Measurements from ENCODE around the gene LRRC56. TPM values are rescaled to one million over a fixed set of nuclear protein-coding genes. Genes with fewer than 3 reads are reported as not detected.
"Not testable (repeated sequence)": the region's sequence is repeated elsewhere in the genome, so short reads cannot be mapped to it uniquely, and the experiment has no call there.

LRRC56 gene
- total RNA-seq, 4 donors from 2014 or later, result 2.3 to 8.4 (median 3.1) TPM

- H3K4me3 ChIP-seq, result no peak overlapping the region
- no peak overlapping the region for H3K27ac ChIP-seq
- no peaks in the 10 kb centered on the region for H3K27me3 ChIP-seq
- no peaks in the 10 kb centered on the region for H3K36me3 ChIP-seq
- intact Hi-C loops (cut with DNase I; ENCODE audit: low total_unique reads) (no loop called here), in situ Hi-C loops (cut with MboI; ENCODE audit: low pct_ligation_motif_present in 1 of 4, low pct_unique_long_range_greater_than_20kb in 1 of 4, low sequenced_read_pairs in 3 of 4) (no loop called here)
- peaks cover 0 to 7% of the 10 kb centered on the region in 2 donors for H3K9me3 ChIP-seq
- TF ChIP-seq POLR2AphosphoS5 (IDR thresholded peaks at IDR 0.05) (no peak), CTCF (IDR thresholded peaks at IDR 0.05) (no peak), EP300 (IDR thresholded peaks at IDR 0.05; ENCODE audit: low read depth) (no peak), POLR2A (IDR thresholded peaks at IDR 0.05) (no peak)
- WGBS, 2 donors (ENCODE audit: low coverage in 1 of 2), result 88 to 100% methylated on average over 5 to 10 of the region's 10 CpGs
- H3K4me1 ChIP-seq, result peaks cover 0 to 12% (median 4%) of the 10 kb centered on the region in 4 donors
- DNase-seq, result no peak
These were observed 22.7 kb upstream of the LRRC56 start for GRCh38 chr11:514606-515005.

DNA sequence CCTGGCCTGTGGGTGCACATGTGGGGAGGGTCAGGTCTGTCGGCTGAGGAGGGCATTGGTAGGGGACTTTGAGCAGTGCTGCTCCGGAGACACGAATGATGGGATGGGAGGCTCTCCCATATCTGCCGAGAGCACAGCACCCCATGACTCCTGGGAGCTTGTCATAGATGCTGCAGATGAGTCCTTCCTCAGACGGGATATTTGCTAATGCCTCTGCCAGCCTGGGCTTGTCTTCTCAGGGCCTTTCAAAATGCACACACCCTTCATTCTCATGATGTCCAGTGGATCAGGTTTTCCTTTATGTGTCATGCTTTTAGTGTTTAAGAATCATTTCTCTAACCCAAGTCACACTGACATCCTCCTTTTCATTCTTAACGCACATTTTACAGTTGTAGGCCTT, 22.2 kb upstream of the LRRC56 start:
- intact Hi-C loops (cut with DNase I; ENCODE audit: low total_unique reads), result no loop called here
- DNase-seq, result no peak
- Histone ChIP-seq H3K4me3 (no peak overlapping the region), H3K27me3 (no peaks in the 10 kb centered on the region), H3K9me3 (peaks cover 0 to 7% of the 10 kb centered on the region in 2 donors), H3K4me1 (peaks cover 0 to 12% (median 4%) of the 10 kb centered on the region in 4 donors), H3K36me3 (no peaks in the 10 kb centered on the region), H3K27ac (no peak overlapping the region)
- 91 to 98% methylated on average over 5 to 6 of the region's 6 CpGs for WGBS, 2 donors (ENCODE audit: low coverage in 1 of 2)
- in situ Hi-C loops (cut with MboI; ENCODE audit: low pct_ligation_motif_present in 1 of 4, low pct_unique_long_range_greater_than_20kb in 1 of 4, low sequenced_read_pairs in 3 of 4), result no loop called here
- TF ChIP-seq EP300 (IDR thresholded peaks at IDR 0.05; ENCODE audit: low read depth) (no peak), POLR2A (IDR thresholded peaks at IDR 0.05) (no peak), POLR2AphosphoS5 (IDR thresholded peaks at IDR 0.05) (no peak), CTCF (IDR thresholded peaks at IDR 0.05) (no peak)

DNA sequence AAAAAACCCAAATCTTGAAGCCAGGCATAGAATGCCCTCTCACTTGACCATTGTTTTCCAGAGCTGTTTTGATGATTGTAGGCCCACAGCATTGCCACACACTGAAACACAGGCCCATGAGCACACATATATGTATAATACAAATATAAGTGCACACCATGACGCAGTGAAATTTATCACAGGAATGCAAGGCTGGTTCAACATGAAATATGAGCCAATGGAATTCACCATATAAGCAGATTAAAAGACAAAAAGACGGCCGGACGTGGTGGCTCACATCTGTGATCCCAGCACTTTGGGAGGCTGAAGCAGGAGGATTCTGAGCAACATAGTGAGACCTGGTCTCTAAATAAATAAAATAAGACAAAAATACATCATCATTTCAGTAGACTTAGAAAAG, 20.9 kb upstream of the LRRC56 start:
- TF ChIP-seq POLR2A (IDR thresholded peaks at IDR 0.05) (no peak), EP300 (IDR thresholded peaks at IDR 0.05; ENCODE audit: low read depth) (no peak), POLR2AphosphoS5 (IDR thresholded peaks at IDR 0.05) (no peak)
- Histone ChIP-seq H3K4me3 (no peak overlapping the region), H3K36me3 (no peaks in the 10 kb centered on the region), H3K4me1 (peaks cover 0 to 12% (median 4%) of the 10 kb centered on the region in 4 donors), H3K27ac (no peak overlapping the region), H3K9me3 (peaks cover 0 to 7% of the 10 kb centered on the region in 2 donors), H3K27me3 (no peaks in the 10 kb centered on the region)
- in situ Hi-C loops (cut with MboI; ENCODE audit: low pct_ligation_motif_present in 1 of 4, low pct_unique_long_range_greater_than_20kb in 1 of 4, low sequenced_read_pairs in 3 of 4) (no loop called here), intact Hi-C loops (cut with DNase I; ENCODE audit: low total_unique reads) (no loop called here)
- DNase-seq, result no peak
- WGBS, 2 donors (ENCODE audit: low coverage in 1 of 2), result 94 to 98% methylated on average over 4 of the region's 4 CpGs

DNA sequence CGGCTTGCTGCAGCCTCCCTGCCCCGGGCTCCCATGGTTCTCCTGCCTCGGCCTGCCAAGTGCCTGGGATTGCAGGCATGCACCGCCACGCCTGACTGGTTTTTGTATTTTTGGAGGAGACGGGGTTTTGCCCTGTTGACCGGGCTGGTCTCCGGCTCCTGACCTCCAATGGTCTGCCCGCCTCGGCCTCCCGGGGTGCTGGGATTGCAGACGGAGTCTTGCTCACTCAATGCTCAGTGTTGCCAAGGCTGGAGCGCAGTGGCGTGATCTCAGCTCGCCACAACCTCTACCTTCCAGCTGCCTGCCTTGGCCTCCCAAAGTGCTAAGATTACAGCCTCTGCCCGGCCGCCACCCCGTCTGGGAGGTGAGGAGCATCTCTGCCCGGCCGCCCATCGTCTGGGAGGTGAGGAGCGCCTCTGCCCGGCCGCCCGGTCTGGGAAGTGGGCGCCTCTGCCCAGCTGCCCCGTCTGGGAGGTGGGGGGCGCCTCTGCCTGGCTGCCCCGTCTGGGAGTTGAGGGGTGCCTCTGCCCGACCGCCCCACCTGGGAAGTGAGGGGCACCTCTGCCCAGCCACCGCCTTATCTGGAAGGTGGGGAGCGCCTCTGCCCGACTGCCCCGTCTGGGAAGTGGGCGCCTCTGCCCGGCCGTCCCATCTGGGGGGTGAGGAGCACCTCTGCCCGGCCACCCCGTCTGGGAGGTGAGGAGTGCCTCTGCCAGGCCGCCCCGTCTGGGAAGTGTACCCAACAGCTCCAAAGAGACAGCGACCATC, 20.2 kb upstream of the LRRC56 start:
- Histone ChIP-seq H3K4me1 (peaks cover 0 to 12% (median 4%) of the 10 kb centered on the region in 4 donors), H3K27ac (peak overlapping the region in 1 of 4 donors; percentile 90)
- H3K27me3 ChIP-seq; H3K9me3 ChIP-seq; DNase-seq; in situ Hi-C loops (cut with MboI; ENCODE audit: low pct_ligation_motif_present in 1 of 4, low pct_unique_long_range_greater_than_20kb in 1 of 4, low sequenced_read_pairs in 3 of 4); intact Hi-C loops (cut with DNase I; ENCODE audit: low total_unique reads); H3K4me3 ChIP-seq; H3K36me3 ChIP-seq: not testable (repeated sequence)
- 96 to 100% methylated on average over 3 to 41 of the region's 43 CpGs for WGBS, 2 donors (ENCODE audit: low coverage in 1 of 2)

DNA sequence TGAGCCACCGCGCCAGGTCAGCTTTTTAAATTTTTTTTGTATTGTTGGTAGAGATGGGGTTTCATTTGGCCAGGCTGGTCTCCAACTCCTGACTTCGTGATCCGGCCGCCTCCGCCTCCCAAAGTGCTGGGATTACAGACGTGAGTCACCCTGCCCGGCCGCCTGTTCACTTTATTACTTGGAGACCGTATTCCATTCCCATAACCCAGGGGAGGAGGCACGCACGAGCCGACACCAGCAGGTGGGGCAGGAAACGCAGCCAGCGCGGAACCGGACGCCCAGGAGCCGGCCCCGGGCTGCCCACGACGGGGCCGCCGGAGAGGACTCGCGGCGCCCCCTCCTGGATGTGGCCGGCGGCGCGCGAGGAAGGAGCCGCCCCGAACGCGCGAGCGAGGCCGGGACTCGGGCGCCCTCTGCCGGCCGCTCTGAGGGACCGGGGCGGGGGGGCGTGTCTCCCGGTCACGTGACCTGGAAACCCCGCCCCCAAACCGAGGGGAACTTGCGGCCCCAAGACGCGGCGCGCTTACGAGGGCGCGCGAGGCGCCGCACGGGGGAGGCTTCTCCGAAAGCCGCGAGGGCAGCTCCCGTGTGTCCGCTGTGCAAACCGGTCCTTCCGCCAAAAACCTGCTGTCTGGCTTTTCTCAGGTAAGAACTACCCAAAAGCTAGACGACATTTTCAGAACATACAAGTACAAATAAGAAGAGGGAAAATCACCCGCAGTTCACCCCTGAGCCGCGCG, 18.7 kb upstream of the LRRC56 start:
- WGBS, 2 donors (ENCODE audit: low coverage in 1 of 2), result 9 to 57% methylated on average over 2 to 71 of the region's 74 CpGs
- Histone ChIP-seq H3K27ac (peak overlapping the region; percentile 75 to 93 (median 88)), H3K36me3 (no peaks in the 10 kb centered on the region), H3K9me3 (peaks cover 0 to 7% of the 10 kb centered on the region in 2 donors), H3K4me3 (peak overlapping the region in 1 of 4 donors; percentile 32), H3K27me3 (no peaks in the 10 kb centered on the region), H3K4me1 (peaks cover 0 to 12% (median 4%) of the 10 kb centered on the region in 4 donors)
- in situ Hi-C loops (cut with MboI; ENCODE audit: low pct_ligation_motif_present in 1 of 4, low pct_unique_long_range_greater_than_20kb in 1 of 4, low sequenced_read_pairs in 3 of 4), result no loop called here
- DNase-seq, result peak; percentile 95
- TF ChIP-seq EP300 (IDR thresholded peaks at IDR 0.05; ENCODE audit: low read depth) (no peak), POLR2A (IDR thresholded peaks at IDR 0.05) (peak; percentile 15), POLR2AphosphoS5 (IDR thresholded peaks at IDR 0.05) (peak; percentile 48 to 67 (median 67)), CTCF (IDR thresholded peaks at IDR 0.05) (peak; percentile 64 to 100 (median 97))
- intact Hi-C loops (cut with DNase I; ENCODE audit: low total_unique reads), result no loop called here

Measured in transverse colon (tissue), 4 donors.